Measurements from ENCODE around the gene KRT86. TPM values are rescaled to one million over a fixed set of nuclear protein-coding genes. Genes with fewer than 3 reads are reported as not detected.
"Not testable (repeated sequence)": the region's sequence is repeated elsewhere in the genome, so short reads cannot be mapped to it uniquely, and the experiment has no call there.

KRT86 gene
- total and polyA plus RNA-seq, 10 donors: 0.08 to 0.26 (median 0.13) TPM; not detected in 6

GRCh38 chr12:52284562-52285171 lies 10.2 kb downstream of the KRT86 start:
- TF ChIP-seq CTCF (IDR thresholded peaks at IDR 0.05 in 8 of 11, conservative IDR thresholded peaks at IDR 0.05 in 3 of 11): no peak
- no peak for TF ChIP-seq POLR2A (IDR thresholded peaks at IDR 0.05)
- TF ChIP-seq POLR2AphosphoS5 (IDR thresholded peaks at IDR 0.05): no peak
- WGBS, 5 donors: 59 to 75% (median 72%) methylated on average over 4 of the region's 4 CpGs
- H3K27me3 ChIP-seq (replicated peaks in 1 of 7): peaks cover 0 to 4% (median 0%) of the 10 kb centered on the region in 7 donors
- H3K4me3 ChIP-seq: no peak overlapping the region
- no peak overlapping the region for H3K27ac ChIP-seq
- no peaks in the 10 kb centered on the region for H3K36me3 ChIP-seq
- intact Hi-C loops (cut with DNase I; ENCODE audit: low total_unique reads): no loop called here
- H3K4me1 ChIP-seq: peaks cover 0 to 12% (median 0%) of the 10 kb centered on the region in 6 donors
- DNase-seq: no peak
- no peaks in the 10 kb centered on the region for H3K9me3 ChIP-seq

DNA sequence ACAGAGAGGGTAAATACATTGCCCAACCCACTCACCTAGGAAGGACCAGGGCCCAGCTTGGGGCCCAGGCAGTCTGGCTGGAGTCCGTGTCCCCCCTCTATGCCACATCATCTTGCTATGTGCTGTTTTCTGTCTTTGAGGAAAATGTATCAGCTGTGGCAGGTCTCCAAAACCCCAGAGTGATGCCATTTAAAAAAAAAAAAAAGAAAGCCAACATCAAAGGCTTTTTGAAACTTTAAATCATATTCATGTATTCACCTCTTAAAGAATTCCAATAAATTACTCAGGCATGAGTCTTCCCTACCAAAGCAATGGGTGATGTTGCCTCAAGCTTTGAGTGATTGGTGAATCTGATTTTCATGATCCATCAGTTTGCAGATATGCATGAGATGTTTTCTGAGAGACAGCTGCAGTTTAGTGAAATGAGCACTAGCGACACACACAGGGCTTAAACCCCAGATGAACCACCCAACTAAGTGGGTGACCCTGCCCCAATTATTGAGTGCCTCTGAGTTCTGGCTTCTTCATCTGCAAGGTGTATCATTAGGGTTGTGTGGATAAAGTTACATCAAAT lies 10.8 kb downstream of the KRT86 start:
- DNase-seq: no peak
- Histone ChIP-seq H3K9me3 (no peaks in the 10 kb centered on the region), H3K36me3 (no peaks in the 10 kb centered on the region), H3K27me3 (replicated peaks in 1 of 7) (no peaks in the 10 kb centered on the region), H3K27ac (no peak overlapping the region), H3K4me1 (peaks cover 0 to 6% (median 0%) of the 10 kb centered on the region in 6 donors), H3K4me3 (no peak overlapping the region)
- intact Hi-C loops (cut with DNase I; ENCODE audit: low total_unique reads): no loop called here
- no peak for TF ChIP-seq CTCF (IDR thresholded peaks at IDR 0.05 in 8 of 11, conservative IDR thresholded peaks at IDR 0.05 in 3 of 11)
- no peak for TF ChIP-seq POLR2AphosphoS5 (IDR thresholded peaks at IDR 0.05)
- TF ChIP-seq POLR2A (IDR thresholded peaks at IDR 0.05): no peak
- WGBS, 5 donors: 55 to 98% (median 89%) methylated on average over 2 of the region's 2 CpGs

- no peaks in the 10 kb centered on the region for H3K27me3 ChIP-seq (replicated peaks in 1 of 7)
- WGBS, 5 donors: 80 to 93% (median 86%) methylated on average over 12 to 24 of the region's 24 CpGs
- no peak overlapping the region for H3K4me3 ChIP-seq
- peaks cover 0 to 4% (median 0%) of the 10 kb centered on the region in 6 donors for H3K4me1 ChIP-seq
- no peaks in the 10 kb centered on the region for H3K9me3 ChIP-seq
- intact Hi-C loops (cut with DNase I; ENCODE audit: low total_unique reads): no loop called here
- peak; percentile 65 for DNase-seq
- H3K27ac ChIP-seq: no peak overlapping the region
- H3K36me3 ChIP-seq: no peaks in the 10 kb centered on the region
- TF ChIP-seq CTCF (IDR thresholded peaks at IDR 0.05 in 8 of 11, conservative IDR thresholded peaks at IDR 0.05 in 3 of 11): no peak
- TF ChIP-seq POLR2AphosphoS5 (IDR thresholded peaks at IDR 0.05): no peak
- TF ChIP-seq POLR2A (IDR thresholded peaks at IDR 0.05): no peak
Measured at GRCh38 chr12:52285851-52286530, 11.5 kb downstream of the KRT86 start.

DNA sequence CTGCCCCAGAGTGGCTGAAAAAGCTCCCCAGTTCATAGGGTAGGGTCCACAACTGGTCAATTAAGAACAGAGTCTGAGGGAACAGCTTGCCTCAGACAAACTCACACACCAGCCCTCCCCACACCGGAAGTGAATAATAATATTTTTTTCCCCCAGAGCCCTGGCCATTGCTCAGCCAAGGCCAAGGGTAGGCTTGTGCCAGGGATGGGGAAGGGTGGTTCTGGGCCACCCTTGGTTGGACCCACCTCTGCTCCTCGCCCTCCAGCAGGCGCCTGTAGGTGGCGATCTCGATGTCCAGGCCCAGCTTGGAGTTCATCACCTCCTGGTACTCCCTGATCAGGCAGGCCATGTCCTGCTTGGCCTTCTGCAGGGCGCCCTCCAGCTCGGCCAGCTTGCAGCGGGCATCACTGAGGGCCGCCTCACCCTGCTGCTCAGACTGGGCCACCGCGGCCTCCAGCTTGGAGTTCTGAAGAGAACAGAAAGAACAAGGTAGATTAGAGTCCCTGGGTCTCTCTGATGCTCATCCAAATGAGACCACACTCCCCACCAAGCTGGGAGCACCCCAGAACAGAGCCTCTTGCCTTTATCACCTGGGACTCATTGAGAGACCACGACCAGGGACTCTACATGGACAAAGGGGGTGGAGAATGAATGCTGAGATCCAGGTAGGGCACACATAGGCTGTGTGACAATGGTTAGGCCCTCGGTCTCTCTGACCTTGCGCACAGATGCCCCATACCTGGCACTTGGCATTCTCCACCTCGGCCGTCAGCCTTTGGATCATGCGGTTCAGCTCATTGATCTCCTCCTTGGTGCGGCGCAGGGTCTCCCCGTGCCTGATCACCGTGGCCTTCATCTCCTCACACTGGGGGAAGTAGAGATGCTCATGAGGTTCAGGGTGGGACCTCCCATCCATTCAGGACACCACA lies 12.7 kb downstream of the KRT86 start:
- H3K4me3 ChIP-seq; H3K27ac ChIP-seq; H3K4me1 ChIP-seq; H3K9me3 ChIP-seq; H3K27me3 ChIP-seq (replicated peaks in 1 of 7); intact Hi-C loops (cut with DNase I; ENCODE audit: low total_unique reads); H3K36me3 ChIP-seq: not testable (repeated sequence)
- 80 to 94% (median 86%) methylated on average over 8 to 21 of the region's 21 CpGs for WGBS, 5 donors
- peak; percentile 31 for DNase-seq

- H3K4me3 ChIP-seq; intact Hi-C loops (cut with DNase I; ENCODE audit: low total_unique reads); H3K36me3 ChIP-seq; H3K9me3 ChIP-seq; H3K4me1 ChIP-seq; H3K27ac ChIP-seq: not testable (repeated sequence)
- peaks cover 0 to 13% (median 0%) of the 10 kb centered on the region in 7 donors for H3K27me3 ChIP-seq (replicated peaks in 1 of 7)
- DNase-seq: peak; percentile 61
- 56 to 62% (median 59%) methylated on average over 11 to 17 of the region's 17 CpGs for WGBS, 5 donors
Measured at GRCh38 chr12:52287816-52288805, 13.7 kb downstream of the KRT86 start.

- H3K27ac ChIP-seq; H3K36me3 ChIP-seq; intact Hi-C loops (cut with DNase I; ENCODE audit: low total_unique reads); DNase-seq; H3K4me3 ChIP-seq; H3K9me3 ChIP-seq; H3K4me1 ChIP-seq: not testable (repeated sequence)
- WGBS, 5 donors: no CpG with 5 or more reads among the region's 5 CpGs
- peaks cover 0 to 13% (median 0%) of the 10 kb centered on the region in 7 donors for H3K27me3 ChIP-seq (replicated peaks in 1 of 7)
Measured at GRCh38 chr12:52290483-52291134, 16.2 kb downstream of the KRT86 start.

Data from spleen (tissue), 11 donors.